Activated CD8-positive, alpha-beta T cell treated with anti-CD3 and anti-CD28 coated beads, Interleukin-2, amount 10 ng/mL, durations not matched to agents 7 days and 5 days (primary cell): ENCODE data around the gene CDHR4. TPM values are rescaled to one million over a fixed set of nuclear protein-coding genes. Genes with fewer than 3 reads are reported as not detected.

Experiments used
- ATAC-seq: fragments of 150-1000 bp; cut with Tn5 transposase; one replicate; pipeline ENCODE4 v1.10.0; 2021; ENCODE audit warnings: moderate library complexity
- CTCF ChIA-PET: fragments of 350-600 bp; sonication (Branson Sonifier 250); formaldehyde crosslinking; loops from one replicate; lab custom pipeline; 2021; ENCODE audit warnings: antibody characterized with exemption; lab: Charles Lee
- POLR2A ChIA-PET: fragments of 350-600 bp; sonication (Branson Sonifier 250); formaldehyde crosslinking; loops from one replicate; lab custom pipeline; 2021; ENCODE audit warnings: antibody characterized with exemption; lab: Charles Lee
- DNase-seq: peaks from one replicate; pipeline ENCODE4 v3.0.0-alpha.2; 2020
- H3K27ac Mint-ChIP-seq: one replicate; pipeline ENCODE4 v1.8.0; 2021; ENCODE audit warnings: mild to moderate bottlenecking, mixed read lengths
- H3K27me3 Mint-ChIP-seq: one replicate; pipeline ENCODE4 v1.8.0; 2021; ENCODE audit warnings: low read depth, mixed read lengths
- H3K36me3 Mint-ChIP-seq: one replicate; pipeline ENCODE4 v1.8.0; 2021; ENCODE audit warnings: low read depth, mixed read lengths
- H3K4me1 Mint-ChIP-seq: one replicate; pipeline ENCODE4 v1.8.0; 2021; ENCODE audit warnings: low read depth, mixed read lengths
- H3K4me3 Mint-ChIP-seq: one replicate; pipeline ENCODE4 v1.8.0; 2021; ENCODE audit warnings: mild to moderate bottlenecking, mixed read lengths
- H3K9me3 Mint-ChIP-seq: one replicate; pipeline ENCODE4 v1.8.0; 2022; ENCODE audit warnings: mixed read lengths; ENCODE audit not compliant: insufficient read depth
- total RNA-seq, 2 experiments: library from RNA; stranded (reverse); gene quantifications; one replicate each; pipeline ENCODE4 v1.2.3, GENCODE V29; 2021

CDHR4 gene, protein sequence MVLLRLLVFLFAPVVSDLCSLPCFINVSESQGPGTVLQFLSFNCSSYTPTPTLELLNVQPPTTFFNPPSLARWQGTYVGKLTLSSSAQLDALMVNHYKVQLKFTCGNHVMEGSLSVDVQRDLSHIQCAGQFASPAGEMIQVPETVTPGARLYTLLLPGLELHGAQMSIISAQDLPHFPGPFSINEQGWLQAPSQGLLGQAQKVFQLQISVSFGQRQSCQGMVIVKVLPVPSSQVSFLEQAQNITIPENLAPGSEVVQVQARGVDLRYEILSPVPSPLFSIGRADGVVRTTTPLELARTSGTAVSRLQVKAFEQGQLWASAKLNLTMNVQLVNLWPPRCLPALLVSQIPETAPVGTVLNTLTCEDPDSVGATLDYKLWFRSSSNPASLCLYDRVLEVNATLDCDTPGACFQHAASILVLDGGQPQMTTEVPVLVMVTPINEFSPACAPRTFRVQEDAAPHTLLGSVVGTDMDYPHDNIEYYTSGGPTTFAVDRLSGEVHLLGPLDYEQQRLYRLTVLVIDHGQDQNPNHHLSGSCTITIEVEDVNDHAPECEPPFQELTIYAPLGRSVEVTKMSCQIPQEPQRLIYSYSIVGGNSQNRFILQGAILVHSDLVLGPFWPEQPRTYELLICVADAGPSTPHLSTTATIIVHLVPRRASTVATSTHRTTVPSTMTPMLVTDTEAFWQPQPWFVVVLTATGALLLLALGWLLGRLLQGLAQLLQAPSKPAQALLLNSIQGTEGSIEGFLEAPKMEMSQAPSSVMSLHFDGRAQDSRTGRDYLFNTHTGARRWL
- total RNA-seq, result not detected

- H3K27ac Mint-ChIP-seq, result no peak within 1 kb of the TSS
- peaks cover 15% of the 10 kb centered on the region for H3K4me1 Mint-ChIP-seq
- H3K36me3 Mint-ChIP-seq, result no peaks in the 10 kb centered on the region
- POLR2A ChIA-PET, result interaction anchor here (1.2 kb wide), 1 partner anchor 13 kb away, joined by 5 read pairs; the partner anchor contains the start of gene IP6K1
- no peaks in the 10 kb centered on the region for H3K9me3 Mint-ChIP-seq
- H3K27me3 Mint-ChIP-seq, result peaks cover 16% of the 10 kb centered on the region
- H3K4me3 Mint-ChIP-seq, result no peak within 1 kb of the TSS
- ATAC-seq (no peak), DNase-seq (no peak)
- CTCF ChIA-PET, result interaction anchor here (0.8 to 16.3 kb wide), 4 partner anchors 14 to 106 kb away, joined by 3 to 305 read pairs (median 4); partner anchors contain the start of gene UBA7
These were observed at the start of gene CDHR4 for GRCh38 chr3:49799761-49800160. Gene CDHR4, minus strand, starts transcription at chr3:49799873. Its CDS starts 61 bp downstream, at chr3:49799812.

- H3K36me3 Mint-ChIP-seq, result peaks cover 31% of the 10 kb centered on the region
- H3K4me1 Mint-ChIP-seq, result no peaks in the 10 kb centered on the region
- no peaks in the 10 kb centered on the region for H3K9me3 Mint-ChIP-seq
- no peak overlapping the region for H3K4me3 Mint-ChIP-seq
- no peak for DNase-seq
- H3K27me3 Mint-ChIP-seq, result no peaks in the 10 kb centered on the region
- CTCF ChIA-PET, result interaction anchor here (1.0 kb wide), 1 partner anchor 42 kb away, joined by 3 read pairs; the partner anchor contains the start of gene INKA1
- no peak overlapping the region for H3K27ac Mint-ChIP-seq
- ATAC-seq, result no peak
- POLR2A ChIA-PET, result interaction anchor here (1.2 to 1.5 kb wide), 2 partner anchors 10 to 34 kb away, joined by 3 to 6 read pairs; no protein-coding TSS in a partner anchor
These were observed 46.0 kb upstream of the CDHR4 start for GRCh38 chr3:49845694-49846093.

DNA sequence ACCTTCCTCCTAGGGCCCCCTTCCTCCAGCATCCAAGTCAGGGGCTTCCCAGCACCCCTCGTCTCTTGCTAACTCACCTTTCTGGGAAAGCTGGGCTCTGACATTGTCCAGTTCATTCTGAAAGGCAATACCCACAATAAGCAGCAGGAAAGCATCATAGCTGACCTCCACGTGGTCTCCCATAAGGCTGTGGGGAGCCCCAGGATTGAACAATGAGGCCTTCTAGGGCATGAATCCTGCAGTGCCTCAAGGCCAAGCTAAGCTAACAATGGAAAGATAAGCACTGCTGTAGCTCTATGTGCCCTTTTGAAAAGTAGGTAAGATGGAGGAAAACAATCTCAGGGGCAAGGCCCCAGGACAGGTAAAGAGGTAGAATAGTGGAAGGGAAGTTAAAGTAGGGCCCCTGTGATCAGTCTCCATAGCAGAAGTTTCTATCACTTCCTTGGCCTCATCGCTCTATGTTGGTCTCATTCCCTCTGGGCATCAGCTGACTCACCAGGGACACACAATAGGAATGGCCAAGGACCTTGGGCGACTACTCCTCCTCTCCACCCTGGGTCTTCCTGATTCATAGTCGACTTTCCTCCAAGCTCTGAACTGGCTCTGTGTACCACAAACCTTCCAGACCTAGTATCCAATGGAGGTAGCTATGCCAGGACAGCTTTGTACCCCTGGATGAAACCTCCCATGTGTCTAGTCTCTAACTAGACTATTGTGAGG, 45.0 kb upstream of the CDHR4 start:
- CTCF ChIA-PET, result interaction anchor here (0.8 to 1.4 kb wide), 5 partner anchors 11 to 305 kb away, joined by 3 to 4 read pairs (median 3); partner anchors contain the start of gene INKA1
- H3K27me3 Mint-ChIP-seq, result no peaks in the 10 kb centered on the region
- no peaks in the 10 kb centered on the region for H3K9me3 Mint-ChIP-seq
- DNase-seq (no peak), ATAC-seq (no peak)
- POLR2A ChIA-PET, result interaction anchor here (1.2 to 1.5 kb wide), 2 partner anchors 11 to 35 kb away, joined by 3 to 6 read pairs; no protein-coding TSS in a partner anchor
- H3K36me3 Mint-ChIP-seq, result peaks cover 31% of the 10 kb centered on the region
- no peak overlapping the region for H3K4me3 Mint-ChIP-seq
- no peaks in the 10 kb centered on the region for H3K4me1 Mint-ChIP-seq
- no peak overlapping the region for H3K27ac Mint-ChIP-seq

DNA sequence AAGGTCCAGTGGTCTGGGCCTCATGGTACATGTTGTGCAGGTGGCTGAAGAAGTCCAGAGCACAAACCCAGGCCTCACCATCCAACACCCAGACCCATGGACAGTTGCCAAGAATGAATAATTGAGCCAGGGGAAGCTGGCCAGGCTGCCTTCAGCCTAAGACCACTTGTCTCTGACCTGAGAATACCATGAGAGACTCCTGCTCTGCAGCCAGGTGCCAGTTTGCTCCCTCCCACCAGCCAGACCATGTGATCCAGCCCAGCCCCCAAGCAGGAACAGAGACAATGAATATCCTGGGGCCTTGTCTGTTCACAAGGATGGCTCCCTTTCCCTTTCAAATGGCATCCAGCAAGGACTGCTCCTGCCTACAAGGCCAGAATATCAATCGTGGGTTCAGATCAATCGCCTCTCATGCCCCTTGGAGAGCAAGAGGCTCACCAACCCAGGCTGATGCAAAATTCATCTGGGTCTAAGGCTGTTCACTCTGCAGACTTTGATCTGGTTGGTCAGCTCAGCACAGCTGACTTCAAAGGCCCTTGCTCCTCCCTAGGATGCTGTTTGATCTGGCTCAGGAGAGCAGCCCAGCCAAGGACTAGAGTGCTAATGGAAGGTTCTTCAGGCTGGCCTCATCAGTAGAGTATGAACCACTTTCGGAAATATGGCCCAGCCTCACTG, 43.3 kb upstream of the CDHR4 start:
- Mint-ChIP-seq H3K27me3 (no peaks in the 10 kb centered on the region), H3K4me1 (peaks cover 1% of the 10 kb centered on the region), H3K27ac (no peak overlapping the region), H3K36me3 (peaks cover 37% of the 10 kb centered on the region), H3K9me3 (no peaks in the 10 kb centered on the region), H3K4me3 (no peak overlapping the region)
- ATAC-seq (no peak), DNase-seq (no peak)
- POLR2A ChIA-PET, result no interaction called here
- CTCF ChIA-PET, result interaction anchor here (1.1 to 13.9 kb wide), 3 partner anchors 12 to 124 kb away, joined by 5 to 305 read pairs (median 42); partner anchors contain the start of genes AMIGO3, CDHR4, INKA1 and TRAIP

DNA sequence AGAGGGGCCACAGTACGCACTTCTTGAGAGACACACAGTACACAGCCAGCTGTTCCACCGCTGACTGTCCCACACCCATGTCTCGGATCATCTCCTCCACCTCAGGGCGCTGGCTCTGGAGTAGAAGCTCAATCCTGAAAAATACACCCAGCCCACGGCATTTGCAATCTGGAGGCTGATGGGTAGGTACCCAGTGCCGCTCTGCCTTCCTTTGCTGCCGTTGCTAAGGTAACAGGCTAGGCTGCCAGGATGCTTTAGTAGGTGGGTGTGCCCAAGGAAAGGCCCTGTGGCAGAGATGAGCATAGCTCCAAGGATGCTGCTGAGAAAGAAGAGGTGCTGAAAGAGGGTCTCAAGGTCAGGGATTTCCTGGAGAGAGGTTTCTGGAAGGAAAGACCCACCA, 42.1 kb upstream of the CDHR4 start:
- ATAC-seq, result no peak
- Mint-ChIP-seq H3K9me3 (no peaks in the 10 kb centered on the region), H3K36me3 (peaks cover 35% of the 10 kb centered on the region), H3K4me1 (peaks cover 1% of the 10 kb centered on the region), H3K27me3 (no peaks in the 10 kb centered on the region), H3K27ac (no peak overlapping the region), H3K4me3 (no peak overlapping the region)
- DNase-seq, result no peak
- ChIA-PET POLR2A (interaction anchor here (1.2 kb wide), 1 partner anchor 14 kb away, joined by 3 read pairs; no protein-coding TSS in a partner anchor), CTCF (interaction anchor here (0.7 to 13.9 kb wide), 11 partner anchors 13 to 302 kb away, joined by 3 to 305 read pairs (median 6); partner anchors contain the start of genes AMIGO3, CDHR4, INKA1 and IP6K1)

DNA sequence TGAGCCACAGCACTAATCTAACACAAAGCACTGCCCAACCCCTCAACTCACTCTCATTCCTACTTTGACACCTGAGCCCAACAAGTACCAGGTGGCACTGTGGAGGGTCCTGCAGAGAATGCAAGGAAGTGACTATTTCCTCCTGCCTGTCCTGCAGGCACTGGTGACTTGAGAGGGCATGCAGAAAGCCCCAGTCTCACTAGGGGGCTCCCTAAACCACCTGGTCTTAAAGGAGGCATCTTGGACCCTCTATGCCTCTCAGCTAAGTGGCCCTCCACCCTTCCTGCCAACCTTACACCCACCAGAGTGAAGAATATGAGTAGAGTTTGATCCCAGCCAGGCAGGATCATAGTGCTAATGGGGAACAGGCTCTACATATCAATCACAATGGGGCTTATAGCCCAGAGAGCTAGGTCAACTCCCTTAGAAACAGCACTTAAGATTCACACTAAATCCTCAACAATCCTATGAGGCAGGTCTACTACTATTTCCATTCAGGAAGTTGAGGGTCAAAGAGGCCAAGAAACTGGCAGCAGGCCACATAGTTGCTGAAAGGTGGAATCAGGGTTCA, 41.5 kb upstream of the CDHR4 start:
- ChIA-PET CTCF (interaction anchor here (0.7 to 13.9 kb wide), 11 partner anchors 11 to 302 kb away, joined by 3 to 305 read pairs (median 9); partner anchors contain the start of genes CDHR4, INKA1, IP6K1 and RBM6), POLR2A (interaction anchor here (1.2 kb wide), 1 partner anchor 14 kb away, joined by 3 read pairs; no protein-coding TSS in a partner anchor)
- peaks cover 32% of the 10 kb centered on the region for H3K36me3 Mint-ChIP-seq
- H3K4me3 Mint-ChIP-seq, result no peak overlapping the region
- H3K27me3 Mint-ChIP-seq, result no peaks in the 10 kb centered on the region
- no peak overlapping the region for H3K27ac Mint-ChIP-seq
- ATAC-seq (peak; percentile 62), DNase-seq (peak; percentile 47)
- H3K9me3 Mint-ChIP-seq, result no peaks in the 10 kb centered on the region
- peaks cover 1% of the 10 kb centered on the region for H3K4me1 Mint-ChIP-seq

GRCh38 chr3:49840388-49840787, 40.7 kb upstream of the CDHR4 start:
- Mint-ChIP-seq H3K36me3 (peaks cover 27% of the 10 kb centered on the region), H3K27me3 (no peaks in the 10 kb centered on the region), H3K4me1 (peaks cover 1% of the 10 kb centered on the region), H3K4me3 (no peak overlapping the region), H3K27ac (no peak overlapping the region), H3K9me3 (no peaks in the 10 kb centered on the region)
- POLR2A ChIA-PET, result interaction anchor here (0.5 kb wide), 1 partner anchor 24 kb away, joined by 3 read pairs; no protein-coding TSS in a partner anchor
- CTCF ChIA-PET, result interaction anchor here (1.8 to 13.9 kb wide), 7 partner anchors 11 to 301 kb away, joined by 4 to 305 read pairs (median 11); partner anchors contain the start of genes CDHR4, INKA1, IP6K1 and TRAIP
- ATAC-seq (no peak), DNase-seq (no peak)

GRCh38 chr3:49839193-49839809, 39.6 kb upstream of the CDHR4 start:
- Mint-ChIP-seq H3K36me3 (peaks cover 29% of the 10 kb centered on the region), H3K4me1 (peaks cover 1% of the 10 kb centered on the region), H3K27me3 (no peaks in the 10 kb centered on the region), H3K9me3 (no peaks in the 10 kb centered on the region), H3K27ac (peak overlapping the region; percentile 30), H3K4me3 (no peak overlapping the region)
- ATAC-seq (peak; percentile 90), DNase-seq (peak; percentile 88)
- ChIA-PET CTCF (interaction anchor here (0.6 to 13.9 kb wide), 36 partner anchors 8 to 300 kb away, joined by 3 to 305 read pairs (median 4); partner anchors contain the start of genes CDHR4, GMPPB, INKA1 and IP6K1), POLR2A (interaction anchor here (0.7 to 1.1 kb wide), 3 partner anchors 38 to 120 kb away, joined by 3 to 4 read pairs (median 3); partner anchors contain the start of gene AMIGO3)

DNA sequence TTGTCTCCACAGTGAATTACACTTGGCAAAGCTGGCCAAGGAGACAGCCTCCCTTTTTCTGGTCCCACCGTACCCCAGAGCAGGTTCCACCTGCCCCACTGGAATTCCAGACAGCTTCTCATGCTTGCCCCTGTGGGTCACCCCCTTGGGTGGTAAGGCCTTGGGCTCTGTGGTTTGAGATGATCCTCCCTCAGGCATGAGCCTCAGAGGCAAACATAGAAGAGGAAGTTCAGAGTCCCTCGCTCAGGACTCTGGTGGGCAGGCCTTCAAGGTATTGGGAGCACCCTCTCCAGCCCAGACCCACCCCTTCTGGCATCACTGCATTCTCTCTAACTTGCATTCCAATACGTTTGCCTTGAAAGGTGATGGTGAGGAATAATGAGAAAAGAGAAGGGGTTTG, 31.7 kb upstream of the CDHR4 start:
- H3K4me3 Mint-ChIP-seq, result no peak overlapping the region
- no peaks in the 10 kb centered on the region for H3K4me1 Mint-ChIP-seq
- H3K9me3 Mint-ChIP-seq, result no peaks in the 10 kb centered on the region
- no peak overlapping the region for H3K27ac Mint-ChIP-seq
- ChIA-PET CTCF (interaction anchor here (0.9 to 13.9 kb wide), 3 partner anchors 8 to 74 kb away, joined by 3 to 305 read pairs (median 3); partner anchors contain the start of genes CDHR4, INKA1 and UBA7), POLR2A (no interaction called here)
- H3K36me3 Mint-ChIP-seq, result peaks cover 29% of the 10 kb centered on the region
- DNase-seq, result no peak
- H3K27me3 Mint-ChIP-seq, result no peaks in the 10 kb centered on the region
- no peak for ATAC-seq
